ENCODE measurements around the gene IDUA. TPM values are rescaled to one million over a fixed set of nuclear protein-coding genes. Genes with fewer than 3 reads are reported as not detected.

The IDUA gene
- total RNA-seq, 1 donor from 2014 or later: 5.8 TPM

DNA sequence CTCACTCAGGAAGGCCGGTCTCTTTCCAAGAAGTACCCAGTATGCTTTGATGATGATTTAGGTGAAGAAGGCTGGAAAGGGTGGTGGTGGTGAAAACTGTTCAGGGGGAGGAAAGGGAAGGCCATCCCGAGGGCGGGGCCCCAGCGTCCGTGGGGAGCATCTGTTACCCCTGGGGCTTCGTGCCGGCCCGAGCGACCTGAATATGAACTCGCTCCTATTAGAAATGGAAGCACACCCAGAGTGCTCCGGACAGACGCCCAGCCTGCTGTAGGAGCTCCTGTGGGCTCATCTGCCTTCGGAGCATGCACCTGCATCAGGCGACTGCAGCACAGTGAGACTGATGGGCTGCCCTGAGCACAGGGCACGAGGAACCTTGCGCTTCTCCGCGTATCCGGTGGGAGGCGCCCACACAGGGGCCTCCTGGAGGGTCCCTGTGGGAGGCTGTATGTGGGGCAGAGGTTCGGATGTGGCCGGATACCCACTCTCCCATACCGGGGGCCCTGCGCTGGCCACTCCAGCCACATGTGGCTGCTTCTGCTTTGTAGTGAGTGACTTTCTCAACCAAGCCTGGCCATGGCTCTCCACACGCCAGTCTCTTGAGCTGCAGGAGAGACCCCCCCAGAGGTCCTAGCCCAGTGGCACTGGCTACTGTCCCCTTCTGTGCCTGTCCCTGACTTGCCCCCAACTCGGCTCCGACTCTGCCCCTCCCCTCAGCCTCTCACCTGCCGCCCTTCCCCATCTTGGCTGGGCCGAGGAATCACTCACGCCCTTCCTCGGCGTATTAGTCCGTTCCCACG lies 61.3 kb downstream of the IDUA start:
- no peak for DNase-seq (ENCODE audit: low read depth)
- TF ChIP-seq, protein P1, sequence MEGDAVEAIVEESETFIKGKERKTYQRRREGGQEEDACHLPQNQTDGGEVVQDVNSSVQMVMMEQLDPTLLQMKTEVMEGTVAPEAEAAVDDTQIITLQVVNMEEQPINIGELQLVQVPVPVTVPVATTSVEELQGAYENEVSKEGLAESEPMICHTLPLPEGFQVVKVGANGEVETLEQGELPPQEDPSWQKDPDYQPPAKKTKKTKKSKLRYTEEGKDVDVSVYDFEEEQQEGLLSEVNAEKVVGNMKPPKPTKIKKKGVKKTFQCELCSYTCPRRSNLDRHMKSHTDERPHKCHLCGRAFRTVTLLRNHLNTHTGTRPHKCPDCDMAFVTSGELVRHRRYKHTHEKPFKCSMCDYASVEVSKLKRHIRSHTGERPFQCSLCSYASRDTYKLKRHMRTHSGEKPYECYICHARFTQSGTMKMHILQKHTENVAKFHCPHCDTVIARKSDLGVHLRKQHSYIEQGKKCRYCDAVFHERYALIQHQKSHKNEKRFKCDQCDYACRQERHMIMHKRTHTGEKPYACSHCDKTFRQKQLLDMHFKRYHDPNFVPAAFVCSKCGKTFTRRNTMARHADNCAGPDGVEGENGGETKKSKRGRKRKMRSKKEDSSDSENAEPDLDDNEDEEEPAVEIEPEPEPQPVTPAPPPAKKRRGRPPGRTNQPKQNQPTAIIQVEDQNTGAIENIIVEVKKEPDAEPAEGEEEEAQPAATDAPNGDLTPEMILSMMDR (conservative IDR thresholded peaks at IDR 0.05; ENCODE audit: low read depth, low read length): no peak
- no peak overlapping the region for H3K4me3 ChIP-seq (ENCODE audit: low read depth, low read length)

DNA sequence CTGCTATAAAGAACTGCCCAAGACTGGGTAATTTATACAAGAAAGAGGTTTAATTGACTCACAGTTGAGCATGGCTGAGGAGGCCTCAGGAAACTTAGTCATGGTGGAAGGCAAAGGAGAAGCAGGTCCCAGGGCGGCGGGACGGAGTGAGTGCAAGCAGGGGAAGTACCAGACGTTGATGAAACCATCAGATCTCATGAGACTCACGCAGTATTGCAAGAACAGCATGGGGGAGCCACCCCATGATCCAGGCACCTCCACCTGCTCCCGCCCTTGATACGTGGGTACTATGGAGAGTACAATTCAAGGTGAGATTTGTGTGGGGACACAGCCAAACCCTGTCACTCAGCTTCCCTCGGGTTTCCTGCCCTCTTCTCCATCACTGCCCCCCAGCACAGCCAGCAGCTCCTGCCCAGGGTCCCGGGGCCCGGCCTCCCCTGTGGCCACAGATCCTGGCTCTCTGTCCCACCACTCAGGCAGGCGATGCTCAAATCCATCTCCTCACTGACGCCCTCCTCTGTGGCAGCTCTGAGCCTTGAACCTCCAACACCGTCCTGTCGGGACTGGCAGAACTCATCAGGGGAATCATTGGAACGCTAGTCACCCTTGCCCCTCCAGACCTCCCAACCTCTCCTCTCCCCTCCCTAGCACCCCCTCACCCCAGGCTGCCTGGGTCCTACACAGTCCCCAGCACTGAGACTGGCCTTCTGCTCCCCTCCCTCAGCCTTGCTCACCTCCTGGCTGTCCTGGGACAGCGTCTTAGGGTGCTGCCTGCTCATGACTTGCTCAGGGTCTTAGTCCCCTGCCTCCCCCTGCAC lies 62.1 kb downstream of the IDUA start:
- no peak for DNase-seq (ENCODE audit: low read depth)
- no peak overlapping the region for H3K4me3 ChIP-seq (ENCODE audit: low read depth, low read length)
- TF ChIP-seq, protein P1 (conservative IDR thresholded peaks at IDR 0.05; ENCODE audit: low read depth, low read length): no peak

DNA sequence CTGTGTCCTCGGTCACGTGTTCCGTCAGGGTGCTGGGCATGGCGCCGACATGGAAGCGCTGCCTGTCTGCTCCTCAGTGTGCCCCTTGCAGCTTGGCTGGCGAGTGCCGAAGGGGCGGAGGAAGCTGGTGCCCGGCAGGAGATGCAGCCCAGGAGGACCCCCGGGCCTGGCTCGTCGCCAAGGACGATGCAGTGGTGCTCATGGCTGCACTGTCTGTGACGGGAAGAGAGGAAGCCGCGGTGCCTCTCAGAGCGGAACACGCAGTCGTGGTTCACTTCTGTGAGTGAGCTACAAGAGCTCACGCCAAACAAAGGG lies 62.7 kb downstream of the IDUA start:
- TF ChIP-seq, protein P1 (conservative IDR thresholded peaks at IDR 0.05; ENCODE audit: low read depth, low read length): no peak
- no peak for DNase-seq (ENCODE audit: low read depth)
- H3K4me3 ChIP-seq (ENCODE audit: low read depth, low read length): no peak overlapping the region

DNA sequence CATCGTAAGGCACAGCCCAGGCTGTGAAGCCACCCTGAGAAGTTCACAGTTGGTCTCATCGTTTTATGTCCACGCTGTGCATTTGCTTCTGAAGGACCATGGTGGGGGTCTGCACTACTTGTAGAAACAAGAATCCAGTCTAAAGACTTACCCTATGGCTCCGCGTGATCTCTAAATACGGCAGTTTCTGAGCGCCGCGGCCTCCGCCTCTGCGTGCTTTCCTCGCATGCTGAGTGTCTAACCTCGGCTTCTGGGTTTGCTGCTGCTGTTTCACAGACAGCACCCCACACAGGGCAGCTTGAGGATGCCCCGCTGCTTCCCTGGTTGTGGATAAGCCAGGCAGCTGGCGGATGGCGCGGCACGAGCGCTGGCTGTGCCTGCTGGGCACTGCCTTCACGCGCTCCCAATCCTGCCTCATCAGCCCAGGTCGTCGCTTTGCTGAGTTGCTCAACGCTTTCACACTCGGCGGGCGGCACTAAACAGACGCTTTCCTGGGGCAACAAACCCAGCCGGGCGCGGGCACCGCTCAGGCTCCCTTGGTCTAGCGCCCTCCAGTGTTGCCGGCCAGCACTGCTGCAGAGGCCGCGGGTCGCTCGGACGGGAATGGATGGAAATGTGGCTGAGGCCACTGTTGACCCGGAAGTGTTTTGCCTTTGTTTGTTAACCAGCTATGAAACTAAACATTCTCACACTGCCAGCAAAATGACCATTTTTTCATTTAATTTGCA lies 63.8 kb downstream of the IDUA start:
- TF ChIP-seq, protein P1 (conservative IDR thresholded peaks at IDR 0.05; ENCODE audit: low read depth, low read length): peak; percentile 45
- H3K4me3 ChIP-seq (ENCODE audit: low read depth, low read length): no peak overlapping the region
- DNase-seq (ENCODE audit: low read depth): no peak

DNA sequence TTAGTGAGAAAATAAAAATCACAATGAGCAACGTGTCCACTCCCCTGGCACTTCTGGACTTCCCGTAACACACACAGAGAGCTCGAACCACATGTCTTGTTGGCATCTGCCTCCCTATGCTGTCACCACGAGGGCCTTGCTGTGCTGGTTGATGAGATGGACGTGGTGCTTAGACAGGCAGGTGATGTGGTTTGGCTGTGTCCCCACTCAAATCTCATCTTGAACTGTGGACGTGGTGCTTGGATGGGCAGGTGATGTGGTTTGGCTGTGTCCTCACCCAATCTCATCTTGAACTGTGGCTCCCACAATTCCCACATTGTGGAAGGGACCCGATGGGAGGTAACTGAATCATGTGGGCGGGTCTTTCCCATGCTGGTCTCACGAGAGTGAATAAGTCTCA lies 64.6 kb downstream of the IDUA start:
- TF ChIP-seq, protein P1 (conservative IDR thresholded peaks at IDR 0.05; ENCODE audit: low read depth, low read length): no peak
- no peak for DNase-seq (ENCODE audit: low read depth)
- H3K4me3 ChIP-seq (ENCODE audit: low read depth, low read length): no peak overlapping the region

DNA sequence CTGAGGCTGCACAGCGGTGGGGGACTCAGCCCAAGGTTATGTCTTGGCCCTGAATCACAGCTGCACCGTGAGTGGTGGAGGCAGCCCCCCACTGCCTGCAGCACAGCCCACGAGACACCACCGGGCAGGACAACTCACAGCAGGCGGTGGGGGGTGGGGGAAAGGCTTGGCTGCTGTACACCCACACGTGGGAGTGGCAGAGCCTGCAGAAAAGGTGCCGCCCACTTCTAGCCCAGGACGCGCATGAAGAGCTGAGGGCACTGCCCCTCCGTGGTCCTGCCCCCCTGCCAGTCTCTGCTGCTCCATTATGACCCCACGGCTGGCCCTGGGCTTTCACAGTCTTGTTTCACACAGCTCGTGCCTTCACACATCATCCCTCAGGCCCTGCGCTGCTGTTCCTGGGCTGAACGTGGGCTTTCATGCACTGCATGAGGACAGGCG lies 65.4 kb downstream of the IDUA start:
- DNase-seq (ENCODE audit: low read depth): no peak
- H3K4me3 ChIP-seq (ENCODE audit: low read depth, low read length): no peak overlapping the region
- TF ChIP-seq, protein P1 (conservative IDR thresholded peaks at IDR 0.05; ENCODE audit: low read depth, low read length): no peak
